A673 (cell line): ENCODE results near the gene SEMA5A. TPM values are rescaled to one million over a fixed set of nuclear protein-coding genes. Genes with fewer than 3 reads are reported as not detected.

Source experiments
- BruUV-seq: library from RNA; stranded (reverse); fragments of 400-500 nt; replicated peaks from 2 replicates; lab custom pipeline; 2021; lab: Mats Ljungman, UMichigan
- CTCF ChIA-PET: fragments of 300-600 bp; sonication (Branson Sonifier 250); formaldehyde crosslinking; loops from one replicate; lab custom pipeline; 2022; ENCODE audit warnings: antibody characterized with exemption; lab: Charles Lee
- POLR2A ChIA-PET: fragments of 300-600 bp; sonication (Branson Sonifier 250); formaldehyde crosslinking; loops from one replicate; lab custom pipeline; 2022; ENCODE audit warnings: antibody characterized with exemption; ENCODE audit not compliant: low non-redundant PET; lab: Charles Lee
- DNase-seq: peaks from one replicate; pipeline ENCODE4 v3.0.0-alpha.2; 2015; ENCODE audit warnings: low spot score
- H3K27ac ChIP-seq: fragments of 200-600 bp; sonication (generic); 2 replicates; pipeline ENCODE4 v1.5.1; 2016; ENCODE audit warnings: mixed run types, low read depth, mild to moderate bottlenecking, mixed read lengths, antibody characterized with exemption, low read length; ENCODE audit not compliant: poor library complexity, severe bottlenecking
- H3K27me3 ChIP-seq: fragments of 200-600 bp; sonication (generic); replicated peaks from 2 replicates; pipeline ENCODE4 v1.6.1; 2017; ENCODE audit warnings: mixed run types, low read depth, mild to moderate bottlenecking, mixed read lengths, antibody characterized with exemption, low read length; ENCODE audit not compliant: insufficient read depth, poor library complexity
- H3K36me3 ChIP-seq: fragments of 200-600 bp; sonication (generic); 2 replicates; pipeline ENCODE4 v1.6.1; 2016; ENCODE audit warnings: mixed run types, mild to moderate bottlenecking, mixed read lengths, antibody characterized with exemption, low read length; ENCODE audit not compliant: insufficient read depth, poor library complexity, severe bottlenecking
- H3K4me1 ChIP-seq: fragments of 200-600 bp; sonication (generic); 2 replicates; pipeline ENCODE4 v1.6.1; 2017; ENCODE audit warnings: mixed run types, mild to moderate bottlenecking, mixed read lengths, antibody characterized with exemption, low read length; ENCODE audit not compliant: insufficient read depth, poor library complexity, severe bottlenecking
- H3K4me3 ChIP-seq: fragments of 200-600 bp; sonication (generic); 2 replicates; pipeline ENCODE4 v1.5.1; 2016; ENCODE audit warnings: low read depth, mixed run types, mild to moderate bottlenecking, mixed read lengths, low read length; ENCODE audit not compliant: poor library complexity, severe bottlenecking
- H3K9me3 ChIP-seq: fragments of 200-600 bp; sonication (generic); 2 replicates; pipeline ENCODE4 v1.6.1; 2016; ENCODE audit warnings: mixed run types, low read depth, mild to moderate bottlenecking, mixed read lengths, antibody characterized with exemption, low read length; ENCODE audit not compliant: poor library complexity, severe bottlenecking
- EZH2 ChIP-seq: fragments of 200-600 bp; sonication (generic); IDR thresholded peaks from 2 replicates; pipeline ENCODE4 v1.6.1; 2017; ENCODE audit warnings: borderline replicate concordance, low read depth, mild to moderate bottlenecking, mixed read lengths, antibody characterized with exemption, low read length; ENCODE audit not compliant: poor library complexity, severe bottlenecking
- intact Hi-C: fragments of 100-400 bp; cut with micrococcal nuclease; formaldehyde crosslinking; loops from one replicate; pipeline ENCODE4 v1.10.0; 2022; ENCODE audit not compliant: unreplicated experiment
- total RNA-seq: library from RNA; stranded (reverse); gene quantifications from 2 replicates; pipeline ENCODE4 v1.2.3, GENCODE V29; 2021
- TF ChIP-seq, protein P1 (sequence below): fragments of 300-800, 200-600 bp; sonication (generic); conservative IDR thresholded peaks from 2 replicates; pipeline ENCODE4 v1.5.1; 2017; ENCODE audit warnings: low read depth, mild to moderate bottlenecking, antibody characterized with exemption, low read length, moderate library complexity, mixed read lengths

SEMA5A gene
- total RNA-seq, 1 experiment from 2014 or later: 0.17 TPM

GRCh38 chr5:9187614-9188013, 358.3 kb downstream of the SEMA5A start:
- H3K4me1 ChIP-seq: no peaks in the 10 kb centered on the region
- no peaks in the 10 kb centered on the region for H3K36me3 ChIP-seq
- no peak overlapping the region for H3K4me3 ChIP-seq
- TF ChIP-seq EZH2: no peak
- TF ChIP-seq, protein P1, sequence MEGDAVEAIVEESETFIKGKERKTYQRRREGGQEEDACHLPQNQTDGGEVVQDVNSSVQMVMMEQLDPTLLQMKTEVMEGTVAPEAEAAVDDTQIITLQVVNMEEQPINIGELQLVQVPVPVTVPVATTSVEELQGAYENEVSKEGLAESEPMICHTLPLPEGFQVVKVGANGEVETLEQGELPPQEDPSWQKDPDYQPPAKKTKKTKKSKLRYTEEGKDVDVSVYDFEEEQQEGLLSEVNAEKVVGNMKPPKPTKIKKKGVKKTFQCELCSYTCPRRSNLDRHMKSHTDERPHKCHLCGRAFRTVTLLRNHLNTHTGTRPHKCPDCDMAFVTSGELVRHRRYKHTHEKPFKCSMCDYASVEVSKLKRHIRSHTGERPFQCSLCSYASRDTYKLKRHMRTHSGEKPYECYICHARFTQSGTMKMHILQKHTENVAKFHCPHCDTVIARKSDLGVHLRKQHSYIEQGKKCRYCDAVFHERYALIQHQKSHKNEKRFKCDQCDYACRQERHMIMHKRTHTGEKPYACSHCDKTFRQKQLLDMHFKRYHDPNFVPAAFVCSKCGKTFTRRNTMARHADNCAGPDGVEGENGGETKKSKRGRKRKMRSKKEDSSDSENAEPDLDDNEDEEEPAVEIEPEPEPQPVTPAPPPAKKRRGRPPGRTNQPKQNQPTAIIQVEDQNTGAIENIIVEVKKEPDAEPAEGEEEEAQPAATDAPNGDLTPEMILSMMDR: no peak
- H3K27me3 ChIP-seq: no peaks in the 10 kb centered on the region
- no peak for DNase-seq
- ChIA-PET CTCF (no interaction called here), POLR2A (no interaction called here)
- peaks cover 4% of the 10 kb centered on the region for H3K9me3 ChIP-seq
- intact Hi-C loops: no loop called here
- H3K27ac ChIP-seq: no peak overlapping the region
- no TSS peak for BruUV-seq

GRCh38 chr5:9186069-9186468, 359.8 kb downstream of the SEMA5A start:
- CTCF ChIA-PET: no interaction called here
- POLR2A ChIA-PET: no interaction called here
- DNase-seq: no peak
- H3K9me3 ChIP-seq: peaks cover 4% of the 10 kb centered on the region
- H3K4me1 ChIP-seq: no peaks in the 10 kb centered on the region
- no peaks in the 10 kb centered on the region for H3K36me3 ChIP-seq
- no TSS peak for BruUV-seq
- intact Hi-C loops: no loop called here
- no peak overlapping the region for H3K27ac ChIP-seq
- no peaks in the 10 kb centered on the region for H3K27me3 ChIP-seq
- no peak overlapping the region for H3K4me3 ChIP-seq
- TF ChIP-seq, protein P1: no peak
- TF ChIP-seq EZH2: no peak

- CTCF ChIA-PET: no interaction called here
- TF ChIP-seq EZH2: no peak
- TF ChIP-seq, protein P1: no peak
- DNase-seq: no peak
- POLR2A ChIA-PET: no interaction called here
- Histone ChIP-seq H3K9me3 (peaks cover 4% of the 10 kb centered on the region), H3K27ac (no peak overlapping the region), H3K4me3 (no peak overlapping the region), H3K4me1 (no peaks in the 10 kb centered on the region), H3K36me3 (no peaks in the 10 kb centered on the region), H3K27me3 (no peaks in the 10 kb centered on the region)
- BruUV-seq: no TSS peak
- intact Hi-C loops: no loop called here
These were observed 361.9 kb downstream of the SEMA5A start for GRCh38 chr5:9183992-9184391.
